ENCODE measurements around the gene PPP3R1. TPM values are rescaled to one million over a fixed set of nuclear protein-coding genes. Genes with fewer than 3 reads are reported as not detected.

PPP3R1 gene
- total RNA-seq, 2 donors from 2014 or later = 57.4 to 59.5 TPM

DNA sequence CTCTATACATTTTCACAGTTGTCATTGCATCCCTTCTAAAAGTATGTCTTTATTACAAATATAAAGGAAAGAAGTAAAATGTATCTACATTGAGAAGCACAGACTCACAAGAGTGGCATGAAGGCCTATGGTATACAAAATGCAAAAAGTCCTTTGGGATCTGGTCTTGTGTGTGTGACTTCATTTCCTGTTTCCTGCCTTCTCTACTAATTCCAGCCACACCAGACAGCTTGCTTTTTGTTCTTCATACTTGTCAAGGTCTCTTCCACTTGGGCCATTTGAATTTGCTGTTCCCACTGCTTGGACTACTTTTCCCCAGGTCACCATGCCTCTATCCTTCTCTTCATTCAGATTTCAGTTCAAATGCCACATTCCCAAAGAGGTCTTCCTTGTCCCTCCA, 101.3 kb downstream of the PPP3R1 start:
- H3K27ac ChIP-seq (ENCODE audit: low read depth, low read length) = no peak overlapping the region
- H3K4me1 ChIP-seq (ENCODE audit: control insufficient read depth, insufficient read depth, low read length) = no peaks in the 10 kb centered on the region
- Mint-ChIP-seq H3K27ac (no peak overlapping the region), H3K4me1 (peaks cover under 1% of the 10 kb centered on the region), H3K36me3 (ENCODE audit: low read depth) (peaks cover 4% of the 10 kb centered on the region), H3K27me3 (ENCODE audit: insufficient read depth) (no peaks in the 10 kb centered on the region), H3K4me3 (no peak overlapping the region), H3K9me3 (no peaks in the 10 kb centered on the region)
- H3K36me3 ChIP-seq (ENCODE audit: control insufficient read depth, insufficient read depth, low read length) = no peaks in the 10 kb centered on the region
- no peak for TF ChIP-seq CTCF (conservative IDR thresholded peaks at IDR 0.05)
- DNase-seq = no peak
- H3K9ac ChIP-seq (ENCODE audit: extremely low read depth, low read length, poor library complexity, severe bottlenecking) = no peak overlapping the region
- H3K9me3 ChIP-seq (ENCODE audit: control insufficient read depth, low read length) = no peaks in the 10 kb centered on the region
- no peaks in the 10 kb centered on the region for H3K27me3 ChIP-seq (ENCODE audit: control insufficient read depth, insufficient read depth, low read length, poor library complexity, severe bottlenecking)
- H3K4me3 ChIP-seq (ENCODE audit: low read length) = no peak overlapping the region

DNA sequence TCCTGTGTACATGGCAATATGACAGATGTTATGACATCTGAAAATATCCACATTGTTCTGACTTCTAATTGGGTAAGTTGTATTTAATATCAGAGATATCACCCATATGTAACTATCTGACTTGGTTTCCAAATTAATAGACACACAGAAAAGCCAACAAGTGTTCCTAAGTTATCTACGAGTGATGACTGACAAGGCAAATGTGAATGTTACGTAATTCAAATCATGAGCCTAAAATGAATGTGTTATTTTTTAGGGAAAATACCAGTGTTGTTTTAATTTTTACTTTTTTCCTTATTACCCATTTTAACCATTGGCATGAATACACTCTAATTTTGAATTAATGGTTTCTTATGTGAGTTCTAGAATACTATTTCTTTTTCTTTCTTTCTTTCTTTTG, 110.5 kb downstream of the PPP3R1 start:
- Mint-ChIP-seq H3K4me3 (no peak overlapping the region), H3K27ac (no peak overlapping the region), H3K36me3 (ENCODE audit: low read depth) (peaks cover 30% of the 10 kb centered on the region), H3K27me3 (ENCODE audit: insufficient read depth) (no peaks in the 10 kb centered on the region), H3K4me1 (no peaks in the 10 kb centered on the region), H3K9me3 (no peaks in the 10 kb centered on the region)
- WGBS, 2 experiments (ENCODE audit: insufficient coverage in 1 of 2, insufficient read length in 1 of 2) = 100% methylated on average over 2 of the region's 2 CpGs; no CpG with 5 or more reads in 1 of the 2 experiments
- H3K4me3 ChIP-seq (ENCODE audit: low read length) = no peak overlapping the region
- TF ChIP-seq CTCF (conservative IDR thresholded peaks at IDR 0.05) = no peak
- H3K36me3 ChIP-seq (ENCODE audit: control insufficient read depth, insufficient read depth, low read length) = peaks cover 17% of the 10 kb centered on the region
- H3K4me1 ChIP-seq (ENCODE audit: control insufficient read depth, insufficient read depth, low read length) = no peaks in the 10 kb centered on the region
- H3K27ac ChIP-seq (ENCODE audit: low read depth, low read length) = no peak overlapping the region
- no peak for DNase-seq
- H3K27me3 ChIP-seq (ENCODE audit: control insufficient read depth, insufficient read depth, low read length, poor library complexity, severe bottlenecking) = no peaks in the 10 kb centered on the region
- no peak overlapping the region for H3K9ac ChIP-seq (ENCODE audit: extremely low read depth, low read length, poor library complexity, severe bottlenecking)
- no peaks in the 10 kb centered on the region for H3K9me3 ChIP-seq (ENCODE audit: control insufficient read depth, low read length)

DNA sequence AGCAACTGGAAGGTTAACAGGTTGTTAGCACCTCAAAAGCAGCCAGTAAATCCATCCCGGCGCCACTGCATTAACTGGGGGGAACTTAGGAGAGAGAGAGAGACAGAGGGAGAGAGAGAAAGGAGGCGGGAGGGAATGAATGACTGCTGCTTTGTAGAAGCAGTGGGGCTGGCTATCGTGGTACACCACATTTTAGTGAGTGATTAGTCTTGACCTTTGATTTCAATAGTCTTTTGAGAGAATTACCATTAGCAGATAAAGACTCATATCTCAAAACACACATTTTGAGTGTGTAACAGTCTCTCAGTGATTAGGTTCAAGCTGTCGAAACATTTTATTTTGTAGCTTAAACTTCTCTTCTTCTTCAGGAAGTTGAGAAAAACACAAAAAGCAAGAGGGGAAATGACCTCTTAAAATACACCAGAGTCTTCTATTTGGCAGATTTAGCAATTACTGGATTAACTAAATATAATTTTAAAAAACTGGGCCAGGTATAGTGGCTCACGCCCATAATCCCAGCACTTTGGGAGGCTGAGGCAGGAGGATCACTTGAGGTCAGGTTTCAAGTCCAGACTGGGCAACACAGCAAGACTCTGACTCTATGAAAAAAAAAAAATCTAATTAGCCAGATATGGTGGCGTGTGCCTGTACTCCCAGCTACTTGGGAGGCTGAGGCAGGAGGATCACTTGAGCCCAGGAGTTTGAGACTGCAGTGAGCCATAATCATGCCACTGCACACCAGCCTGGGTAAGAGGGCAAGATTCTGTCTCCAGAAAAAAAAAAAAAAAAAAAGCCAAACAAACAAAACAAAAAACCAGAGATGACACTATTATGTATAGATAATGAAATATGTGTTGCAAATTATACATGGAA, 116.6 kb downstream of the PPP3R1 start:
- no peak for TF ChIP-seq CTCF (conservative IDR thresholded peaks at IDR 0.05)
- no peak for DNase-seq
- peaks cover 18% of the 10 kb centered on the region for H3K4me1 Mint-ChIP-seq
- H3K36me3 Mint-ChIP-seq (ENCODE audit: low read depth) = peaks cover 38% of the 10 kb centered on the region
- no peak overlapping the region for H3K27ac ChIP-seq (ENCODE audit: low read depth, low read length)
- H3K4me3 ChIP-seq (ENCODE audit: low read length) = no peak overlapping the region
- H3K27me3 Mint-ChIP-seq (ENCODE audit: insufficient read depth) = no peaks in the 10 kb centered on the region
- H3K27me3 ChIP-seq (ENCODE audit: control insufficient read depth, insufficient read depth, low read length, poor library complexity, severe bottlenecking) = no peaks in the 10 kb centered on the region
- H3K9me3 Mint-ChIP-seq = no peaks in the 10 kb centered on the region
- 82 to 94% methylated on average over 3 to 7 of the region's 7 CpGs for WGBS, 2 experiments (ENCODE audit: insufficient coverage in 1 of 2, insufficient read length in 1 of 2)
- H3K9me3 ChIP-seq (ENCODE audit: control insufficient read depth, low read length) = no peaks in the 10 kb centered on the region
- H3K36me3 ChIP-seq (ENCODE audit: control insufficient read depth, insufficient read depth, low read length) = peaks cover 20% of the 10 kb centered on the region
- peaks cover 3% of the 10 kb centered on the region for H3K4me1 ChIP-seq (ENCODE audit: control insufficient read depth, insufficient read depth, low read length)
- no peak overlapping the region for H3K9ac ChIP-seq (ENCODE audit: extremely low read depth, low read length, poor library complexity, severe bottlenecking)
- H3K4me3 Mint-ChIP-seq = no peak overlapping the region
- no peak overlapping the region for H3K27ac Mint-ChIP-seq
